ENCODE results near the gene IFT80. TPM values are rescaled to one million over a fixed set of nuclear protein-coding genes. Genes with fewer than 3 reads are reported as not detected.

Gene IFT80
- total RNA-seq, 4 donors from 2014 or later: 10.5 to 35.5 (median 15.4) TPM

DNA sequence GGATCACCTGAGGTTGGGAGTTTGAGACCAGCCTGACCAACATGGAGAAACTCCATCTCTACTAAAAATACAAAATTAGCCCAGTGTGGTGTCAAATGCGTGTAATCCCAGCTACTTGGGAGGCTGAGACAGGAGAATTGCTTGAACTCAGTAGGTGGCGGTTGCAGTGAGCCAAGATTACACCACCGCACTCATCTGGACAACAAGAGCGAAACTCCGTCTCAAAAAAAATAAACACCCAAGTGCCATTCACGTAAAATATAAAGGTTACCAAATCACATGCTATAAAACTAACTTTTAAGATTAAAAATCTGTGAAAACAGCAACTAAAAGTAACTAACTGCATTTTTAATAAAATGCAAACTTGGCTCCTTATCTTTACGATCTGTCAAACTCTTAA, 41.7 kb upstream of the IFT80 start:
- no peaks in the 10 kb centered on the region for H3K36me3 ChIP-seq
- no peak for DNase-seq
- no peak for TF ChIP-seq POLR2A (IDR thresholded peaks at IDR 0.05)
- TF ChIP-seq, protein P1, sequence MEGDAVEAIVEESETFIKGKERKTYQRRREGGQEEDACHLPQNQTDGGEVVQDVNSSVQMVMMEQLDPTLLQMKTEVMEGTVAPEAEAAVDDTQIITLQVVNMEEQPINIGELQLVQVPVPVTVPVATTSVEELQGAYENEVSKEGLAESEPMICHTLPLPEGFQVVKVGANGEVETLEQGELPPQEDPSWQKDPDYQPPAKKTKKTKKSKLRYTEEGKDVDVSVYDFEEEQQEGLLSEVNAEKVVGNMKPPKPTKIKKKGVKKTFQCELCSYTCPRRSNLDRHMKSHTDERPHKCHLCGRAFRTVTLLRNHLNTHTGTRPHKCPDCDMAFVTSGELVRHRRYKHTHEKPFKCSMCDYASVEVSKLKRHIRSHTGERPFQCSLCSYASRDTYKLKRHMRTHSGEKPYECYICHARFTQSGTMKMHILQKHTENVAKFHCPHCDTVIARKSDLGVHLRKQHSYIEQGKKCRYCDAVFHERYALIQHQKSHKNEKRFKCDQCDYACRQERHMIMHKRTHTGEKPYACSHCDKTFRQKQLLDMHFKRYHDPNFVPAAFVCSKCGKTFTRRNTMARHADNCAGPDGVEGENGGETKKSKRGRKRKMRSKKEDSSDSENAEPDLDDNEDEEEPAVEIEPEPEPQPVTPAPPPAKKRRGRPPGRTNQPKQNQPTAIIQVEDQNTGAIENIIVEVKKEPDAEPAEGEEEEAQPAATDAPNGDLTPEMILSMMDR (IDR thresholded peaks at IDR 0.05): no peak
- no peaks in the 10 kb centered on the region for H3K27me3 ChIP-seq
- no peak overlapping the region for H3K4me3 ChIP-seq
- H3K4me1 ChIP-seq: no peaks in the 10 kb centered on the region
- H3K9me3 ChIP-seq: no peaks in the 10 kb centered on the region
- H3K27ac ChIP-seq: no peak overlapping the region

DNA sequence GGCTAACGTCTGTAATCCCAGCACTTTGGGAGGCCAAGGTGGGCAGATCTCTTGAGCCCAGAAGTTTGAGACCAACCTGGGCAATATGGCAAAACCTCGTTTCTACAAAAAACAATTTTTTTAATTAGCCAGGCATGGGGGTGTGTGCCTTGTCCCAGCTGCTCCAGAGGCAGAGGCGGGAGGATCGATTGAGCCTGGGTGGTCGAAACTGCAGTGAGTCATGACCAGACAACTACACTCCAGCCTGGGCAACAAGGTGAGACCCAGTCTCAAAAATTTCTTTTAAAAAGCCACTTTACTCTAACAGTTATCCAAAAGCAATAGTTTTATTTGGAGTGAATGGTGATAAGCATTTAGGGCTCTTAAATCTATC, 38.0 kb upstream of the IFT80 start:
- no peak for DNase-seq
- Histone ChIP-seq H3K4me1 (no peaks in the 10 kb centered on the region), H3K27ac (no peak overlapping the region), H3K27me3 (no peaks in the 10 kb centered on the region), H3K4me3 (no peak overlapping the region), H3K36me3 (peaks cover 0 to 26% (median 0%) of the 10 kb centered on the region in 3 donors), H3K9me3 (no peaks in the 10 kb centered on the region)
- TF ChIP-seq, protein P1 (IDR thresholded peaks at IDR 0.05): no peak
- TF ChIP-seq POLR2A (IDR thresholded peaks at IDR 0.05): no peak

DNA sequence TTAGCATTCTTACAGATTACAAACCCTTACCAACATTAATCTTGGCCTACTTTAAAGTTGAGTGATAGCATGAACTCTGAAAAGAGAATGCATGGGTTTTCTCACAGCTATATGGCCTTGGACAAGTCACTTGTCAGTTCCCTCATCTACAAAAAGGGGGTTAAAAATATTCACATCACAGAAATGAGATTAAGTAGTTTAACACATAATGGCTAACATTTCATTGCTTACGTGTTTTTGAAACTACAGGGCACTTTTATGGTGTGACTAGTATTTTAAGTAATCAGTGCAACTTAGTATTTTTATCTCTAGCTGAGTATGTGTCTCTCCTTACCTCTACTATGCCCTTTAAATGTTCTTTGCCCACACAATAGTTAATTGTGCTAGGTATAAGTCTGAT, 36.7 kb upstream of the IFT80 start:
- no peak overlapping the region for H3K4me3 ChIP-seq
- H3K9me3 ChIP-seq: no peaks in the 10 kb centered on the region
- no peaks in the 10 kb centered on the region for H3K4me1 ChIP-seq
- H3K36me3 ChIP-seq: peaks cover 0 to 37% (median 0%) of the 10 kb centered on the region in 3 donors
- DNase-seq: no peak
- H3K27me3 ChIP-seq: no peaks in the 10 kb centered on the region
- H3K27ac ChIP-seq: no peak overlapping the region
- TF ChIP-seq, protein P1 (IDR thresholded peaks at IDR 0.05): no peak
- no peak for TF ChIP-seq POLR2A (IDR thresholded peaks at IDR 0.05)

DNA sequence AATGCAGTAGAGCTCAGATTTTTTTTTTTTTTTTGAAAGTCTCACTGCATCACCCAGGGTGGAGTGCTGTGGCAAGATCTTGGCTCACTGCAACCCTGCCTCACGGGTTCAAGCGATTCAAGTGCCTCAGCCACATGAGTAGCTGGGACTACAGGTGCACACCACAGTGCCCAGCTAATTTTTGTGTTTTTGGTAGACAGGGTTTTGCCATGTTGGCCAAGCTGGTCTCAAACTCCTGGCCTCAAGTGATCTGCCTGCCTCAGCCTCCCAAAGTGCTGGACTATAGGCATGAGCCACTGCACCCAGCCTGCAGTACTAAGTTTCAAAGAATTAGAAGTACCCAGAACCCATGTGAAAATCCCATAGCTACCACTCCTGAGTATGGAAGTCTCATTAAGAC, 36.1 kb upstream of the IFT80 start:
- peaks cover 0 to 44% (median 0%) of the 10 kb centered on the region in 3 donors for H3K36me3 ChIP-seq
- H3K27me3 ChIP-seq: no peaks in the 10 kb centered on the region
- DNase-seq: no peak
- no peak overlapping the region for H3K27ac ChIP-seq
- TF ChIP-seq POLR2A (IDR thresholded peaks at IDR 0.05): no peak
- TF ChIP-seq, protein P1 (IDR thresholded peaks at IDR 0.05): no peak
- H3K4me1 ChIP-seq: no peaks in the 10 kb centered on the region
- no peaks in the 10 kb centered on the region for H3K9me3 ChIP-seq
- no peak overlapping the region for H3K4me3 ChIP-seq

DNA sequence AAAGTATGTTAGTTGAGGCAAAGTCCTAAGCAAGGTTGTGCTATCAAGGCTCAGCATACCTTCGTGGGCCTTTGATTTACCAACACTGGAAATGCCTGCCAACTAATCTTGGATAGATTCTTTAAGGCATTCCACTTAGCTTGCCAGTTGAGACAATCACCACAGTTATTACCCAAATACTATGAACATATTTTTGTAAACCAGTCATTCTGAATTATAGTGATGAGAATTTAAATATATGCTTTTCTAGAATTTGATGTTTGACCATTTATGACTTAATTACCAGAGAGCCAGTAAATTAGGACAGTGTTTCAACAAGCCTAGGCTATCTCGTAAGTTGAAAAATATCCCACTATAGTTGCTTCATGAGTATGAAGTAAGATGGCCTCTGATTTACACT, 35.0 kb upstream of the IFT80 start:
- no peaks in the 10 kb centered on the region for H3K4me1 ChIP-seq
- H3K4me3 ChIP-seq: no peak overlapping the region
- TF ChIP-seq POLR2A (IDR thresholded peaks at IDR 0.05): no peak
- TF ChIP-seq, protein P1 (IDR thresholded peaks at IDR 0.05): no peak
- peaks cover 0 to 54% (median 0%) of the 10 kb centered on the region in 3 donors for H3K36me3 ChIP-seq
- H3K9me3 ChIP-seq: no peaks in the 10 kb centered on the region
- no peak for DNase-seq
- no peak overlapping the region for H3K27ac ChIP-seq
- H3K27me3 ChIP-seq: no peaks in the 10 kb centered on the region

DNA sequence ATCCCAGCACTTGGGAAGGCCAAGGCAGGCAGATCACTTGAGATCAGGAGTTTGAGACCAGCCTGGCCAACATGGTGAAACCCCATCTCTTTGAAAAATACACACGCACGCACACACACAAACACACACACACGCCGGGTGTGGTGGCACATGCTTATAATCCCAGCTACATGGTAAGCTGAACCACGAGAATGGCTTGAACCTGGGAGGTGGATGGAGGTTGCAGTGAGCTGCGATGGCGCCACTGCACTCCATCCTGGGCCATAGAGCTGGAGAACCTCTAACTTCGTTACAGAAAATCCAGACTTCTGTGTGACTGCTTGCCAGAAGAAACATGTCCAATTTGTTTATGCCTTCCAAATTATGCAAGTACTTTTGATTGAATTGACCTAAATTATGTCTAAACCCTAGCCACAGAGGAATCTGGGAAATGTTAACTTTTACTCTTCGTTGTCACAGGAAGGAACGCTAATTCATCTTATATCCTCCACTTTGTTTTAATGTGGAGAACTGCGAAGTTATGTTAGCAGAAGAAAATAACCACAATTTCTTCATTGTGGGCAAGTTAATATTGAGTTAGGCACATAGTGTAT, 28.9 kb upstream of the IFT80 start:
- no peak for DNase-seq
- Histone ChIP-seq H3K27ac (no peak overlapping the region), H3K4me3 (no peak overlapping the region), H3K9me3 (no peaks in the 10 kb centered on the region), H3K4me1 (no peaks in the 10 kb centered on the region), H3K36me3 (peaks cover 0 to 75% (median 0%) of the 10 kb centered on the region in 3 donors), H3K27me3 (no peaks in the 10 kb centered on the region)
- TF ChIP-seq POLR2A (IDR thresholded peaks at IDR 0.05): no peak
- TF ChIP-seq, protein P1 (IDR thresholded peaks at IDR 0.05): no peak

All from Peyer's patch (tissue), 4 donors.